ENCODE measurements around the gene SCOC. TPM values are rescaled to one million over a fixed set of nuclear protein-coding genes. Genes with fewer than 3 reads are reported as not detected.

Gene SCOC
- total and polyA plus RNA-seq, 9 of the 15 experiments (the other 6 are each of a cell fraction or from before 2014, with no cell fraction given), result 16.8 to 110 (median 46.7) TPM

- TF ChIP-seq, protein P1, sequence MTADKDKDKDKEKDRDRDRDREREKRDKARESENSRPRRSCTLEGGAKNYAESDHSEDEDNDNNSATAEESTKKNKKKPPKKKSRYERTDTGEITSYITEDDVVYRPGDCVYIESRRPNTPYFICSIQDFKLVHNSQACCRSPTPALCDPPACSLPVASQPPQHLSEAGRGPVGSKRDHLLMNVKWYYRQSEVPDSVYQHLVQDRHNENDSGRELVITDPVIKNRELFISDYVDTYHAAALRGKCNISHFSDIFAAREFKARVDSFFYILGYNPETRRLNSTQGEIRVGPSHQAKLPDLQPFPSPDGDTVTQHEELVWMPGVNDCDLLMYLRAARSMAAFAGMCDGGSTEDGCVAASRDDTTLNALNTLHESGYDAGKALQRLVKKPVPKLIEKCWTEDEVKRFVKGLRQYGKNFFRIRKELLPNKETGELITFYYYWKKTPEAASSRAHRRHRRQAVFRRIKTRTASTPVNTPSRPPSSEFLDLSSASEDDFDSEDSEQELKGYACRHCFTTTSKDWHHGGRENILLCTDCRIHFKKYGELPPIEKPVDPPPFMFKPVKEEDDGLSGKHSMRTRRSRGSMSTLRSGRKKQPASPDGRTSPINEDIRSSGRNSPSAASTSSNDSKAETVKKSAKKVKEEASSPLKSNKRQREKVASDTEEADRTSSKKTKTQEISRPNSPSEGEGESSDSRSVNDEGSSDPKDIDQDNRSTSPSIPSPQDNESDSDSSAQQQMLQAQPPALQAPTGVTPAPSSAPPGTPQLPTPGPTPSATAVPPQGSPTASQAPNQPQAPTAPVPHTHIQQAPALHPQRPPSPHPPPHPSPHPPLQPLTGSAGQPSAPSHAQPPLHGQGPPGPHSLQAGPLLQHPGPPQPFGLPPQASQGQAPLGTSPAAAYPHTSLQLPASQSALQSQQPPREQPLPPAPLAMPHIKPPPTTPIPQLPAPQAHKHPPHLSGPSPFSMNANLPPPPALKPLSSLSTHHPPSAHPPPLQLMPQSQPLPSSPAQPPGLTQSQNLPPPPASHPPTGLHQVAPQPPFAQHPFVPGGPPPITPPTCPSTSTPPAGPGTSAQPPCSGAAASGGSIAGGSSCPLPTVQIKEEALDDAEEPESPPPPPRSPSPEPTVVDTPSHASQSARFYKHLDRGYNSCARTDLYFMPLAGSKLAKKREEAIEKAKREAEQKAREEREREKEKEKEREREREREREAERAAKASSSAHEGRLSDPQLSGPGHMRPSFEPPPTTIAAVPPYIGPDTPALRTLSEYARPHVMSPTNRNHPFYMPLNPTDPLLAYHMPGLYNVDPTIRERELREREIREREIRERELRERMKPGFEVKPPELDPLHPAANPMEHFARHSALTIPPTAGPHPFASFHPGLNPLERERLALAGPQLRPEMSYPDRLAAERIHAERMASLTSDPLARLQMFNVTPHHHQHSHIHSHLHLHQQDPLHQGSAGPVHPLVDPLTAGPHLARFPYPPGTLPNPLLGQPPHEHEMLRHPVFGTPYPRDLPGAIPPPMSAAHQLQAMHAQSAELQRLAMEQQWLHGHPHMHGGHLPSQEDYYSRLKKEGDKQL (CRISPR knock-in tag; IDR thresholded peaks at IDR 0.05; ENCODE audit: borderline replicate concordance), result no peak
- TF ChIP-seq FOXK2 (conservative IDR thresholded peaks at IDR 0.05 in 1 of 2, IDR thresholded peaks at IDR 0.05 in 1 of 2; ENCODE audit: low read depth in 2 of 2), result no peak
- no peak for TF ChIP-seq STAT5B (CRISPR knock-in tag; IDR thresholded peaks at IDR 0.05)
- no peak for TF ChIP-seq SMARCB1 (IDR thresholded peaks at IDR 0.05; ENCODE audit: insufficient read length, low read depth)
- TF ChIP-seq HMG20B (CRISPR knock-in tag; IDR thresholded peaks at IDR 0.05), result 0 out of 2 replicates have a peak, but pooled peaks have one; percentile 25
- TF ChIP-seq ILK (tag; IDR thresholded peaks at IDR 0.05; ENCODE audit: borderline replicate concordance, low read depth), result no peak
- no peak for TF ChIP-seq RHOXF2B (CRISPR knock-in tag; conservative IDR thresholded peaks at IDR 0.05)
- TF ChIP-seq ELF1 (tag; IDR thresholded peaks at IDR 0.05), result no peak
- no peak for TF ChIP-seq ELK3 (CRISPR knock-in tag; IDR thresholded peaks at IDR 0.05)
- TF ChIP-seq JUNB (CRISPR knock-in tag; conservative IDR thresholded peaks at IDR 0.05), result no peak
- TF ChIP-seq ZBTB7A (IDR thresholded peaks at IDR 0.05; ENCODE audit: borderline replicate concordance, control insufficient read depth, low read depth, low read length), result 0 out of 2 replicates have a peak, but pooled peaks have one; percentile 27
- TF ChIP-seq FOXA3 (CRISPR knock-in tag; conservative IDR thresholded peaks at IDR 0.05 in 1 of 2, IDR thresholded peaks at IDR 0.05 in 1 of 2), result no peak
- no peak for TF ChIP-seq RBBP5 (IDR thresholded peaks at IDR 0.05; ENCODE audit: borderline replicate concordance, insufficient read depth, low read length, poor library complexity, severe bottlenecking)
- TF ChIP-seq MCM3 (IDR thresholded peaks at IDR 0.05), result no peak
- peak; percentile 48 for TF ChIP-seq PHF8 (IDR thresholded peaks at IDR 0.05; ENCODE audit: borderline replicate concordance, low read length)
- TF ChIP-seq, protein P2, sequence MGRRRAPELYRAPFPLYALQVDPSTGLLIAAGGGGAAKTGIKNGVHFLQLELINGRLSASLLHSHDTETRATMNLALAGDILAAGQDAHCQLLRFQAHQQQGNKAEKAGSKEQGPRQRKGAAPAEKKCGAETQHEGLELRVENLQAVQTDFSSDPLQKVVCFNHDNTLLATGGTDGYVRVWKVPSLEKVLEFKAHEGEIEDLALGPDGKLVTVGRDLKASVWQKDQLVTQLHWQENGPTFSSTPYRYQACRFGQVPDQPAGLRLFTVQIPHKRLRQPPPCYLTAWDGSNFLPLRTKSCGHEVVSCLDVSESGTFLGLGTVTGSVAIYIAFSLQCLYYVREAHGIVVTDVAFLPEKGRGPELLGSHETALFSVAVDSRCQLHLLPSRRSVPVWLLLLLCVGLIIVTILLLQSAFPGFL (CRISPR knock-in tag; IDR thresholded peaks at IDR 0.05), result no peak
- no peak for TF ChIP-seq FOXJ3 (CRISPR knock-in tag; IDR thresholded peaks at IDR 0.05)
- TF ChIP-seq ZNF561 (CRISPR knock-in tag; conservative IDR thresholded peaks at IDR 0.05), result no peak
- TF ChIP-seq MCM5 (IDR thresholded peaks at IDR 0.05; ENCODE audit: low read depth), result no peak
- no peak for TF ChIP-seq ZNF143 (CRISPR knock-in tag; IDR thresholded peaks at IDR 0.05)
- peak; percentile 46; the same call in 1 of the 2 replicates for TF ChIP-seq GABPB1 (CRISPR knock-in tag; IDR thresholded peaks at IDR 0.05)
Measured at GRCh38 chr4:140427106-140427918, 53.9 kb downstream of the SCOC start, which contains the start of gene CLGN (continued).
